Sigmoid colon (tissue), 7 donors: Measurements from ENCODE around the gene PRTFDC1. TPM values are rescaled to one million over a fixed set of nuclear protein-coding genes. Genes with fewer than 3 reads are reported as not detected.

Source experiments
- DNase-seq: peaks from one replicate; pipeline ENCODE4 v3.0.0-alpha.2; 2019
- H3K27ac ChIP-seq, 4 donors: fragments of 200-600 bp; sonication (generic); one replicate each; pipeline ENCODE4 v1.5.1; 2016 to 2019; ENCODE audit warnings: mild to moderate bottlenecking in 1 of 4
- H3K27me3 ChIP-seq, 3 donors: fragments of 200-600 bp; sonication (generic); one replicate each; pipeline ENCODE4 v1.5.1; 2019; ENCODE audit warnings: mild to moderate bottlenecking in 1 of 3
- H3K36me3 ChIP-seq, 4 donors: fragments of 200-600 bp; sonication (generic); one replicate each; pipeline ENCODE4 v1.5.1; 2016 to 2019
- H3K4me1 ChIP-seq, 4 donors: fragments of 200-600 bp; sonication (generic); one replicate each; pipeline ENCODE4 v1.5.1; 2017 to 2019
- H3K4me3 ChIP-seq, 4 donors: fragments of 200-600 bp; sonication (generic); one replicate each; pipeline ENCODE4 v1.5.1; 2017 to 2019; ENCODE audit warnings: mild to moderate bottlenecking in 2 of 4, moderate library complexity in 1 of 4
- H3K9me3 ChIP-seq, 4 donors: fragments of 200-600 bp in 3 of 4; sonication (generic) in 3 of 4; one replicate each; pipeline versions ENCODE4 v1.5.1 to v1.6.1; 2013 to 2019
- EP300 ChIP-seq, 4 donors: sonication (generic); formaldehyde crosslinking; IDR thresholded peaks; one replicate each; pipeline ENCODE4 v1.6.1; 2017; ENCODE audit warnings: antibody characterized with exemption in 4 of 4
- POLR2A ChIP-seq, 2 donors: fragments of 450-650 bp; IDR thresholded peaks; one replicate each; pipeline ENCODE4 v1.6.1; 2016; ENCODE audit warnings: antibody characterized with exemption in 2 of 2, mild to moderate bottlenecking in 2 of 2, moderate library complexity in 2 of 2
- POLR2AphosphoS5 ChIP-seq, 4 donors: sonication (generic); formaldehyde crosslinking; IDR thresholded peaks; one replicate each; pipeline ENCODE4 v1.6.1; 2017; ENCODE audit warnings: antibody characterized with exemption in 4 of 4
- WGBS, 2 donors: extraction: QIAGEN DNeasy Blood & Tissue Kit; methylation state at CpG; one replicate each; pipeline ENCODE4 v1.1.7; 2013; 5-methylcytosine and 5-hydroxymethylcytosine counted together
- intact Hi-C: fragments of 100-400 bp; cut with DNase I; formaldehyde crosslinking; loops from one replicate; pipeline ENCODE4 v1.15.1; 2023
- polyA plus RNA-seq, 3 donors: library from polyadenylated mRNA; stranded (reverse); fragments of 200-250 nt; gene quantifications; one replicate each; pipeline ENCODE4 v1.2.3, GENCODE V29; 2013
- total RNA-seq, 4 donors: library from RNA; depleted of rRNA; stranded (reverse); fragments of >200 nt; gene quantifications; one replicate each; pipeline ENCODE4 v1.1.0, GENCODE V29; 2016
- TF ChIP-seq, protein P1 (sequence below), 4 experiments: fragments of 450-650 bp in 3 of 4; fragments of 200-600 bp in 1 of 4; IDR thresholded peaks; one replicate each; pipeline ENCODE4 v1.5.1; 2016 to 2019; ENCODE audit warnings: antibody characterized with exemption in 4 of 4, mild to moderate bottlenecking in 3 of 4, moderate library complexity in 2 of 4
- donor health status: healthy with polysubstance abuse.
- donor health status: Bipolar disorder and iron deficiency.
- donor health status: healthy.

The PRTFDC1 gene
- total and polyA plus RNA-seq, 7 donors: 6.0 to 17.2 (median 9.6) TPM

GRCh38 chr10:24889639-24890038 is 62.8 kb downstream of the PRTFDC1 start:
- intact Hi-C loops: no loop called here

DNA sequence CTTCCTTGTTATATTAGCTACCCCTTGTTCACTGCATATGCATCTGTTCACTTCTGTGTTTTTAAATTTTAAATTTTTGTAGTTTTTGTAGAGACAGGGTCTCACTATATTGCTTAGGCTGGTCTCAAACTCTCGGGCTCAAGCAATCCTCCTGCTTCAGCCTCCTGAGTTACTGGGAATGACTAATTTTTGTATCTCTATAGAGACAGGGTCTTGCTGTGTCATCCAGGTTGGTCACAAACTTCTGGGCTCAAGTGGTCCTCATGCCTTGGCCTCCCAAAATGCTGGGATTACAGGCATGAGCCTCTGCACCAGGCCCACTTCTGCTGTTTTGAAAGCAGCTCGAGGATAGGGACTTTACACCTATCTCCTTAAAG is 64.6 kb downstream of the PRTFDC1 start:
- H3K4me1 ChIP-seq: peaks cover 0 to 9% (median 4%) of the 10 kb centered on the region in 4 donors
- H3K27me3 ChIP-seq: no peaks in the 10 kb centered on the region
- no peak for DNase-seq
- no peaks in the 10 kb centered on the region for H3K36me3 ChIP-seq
- TF ChIP-seq EP300 (IDR thresholded peaks at IDR 0.05) (no peak), POLR2AphosphoS5 (IDR thresholded peaks at IDR 0.05) (no peak), POLR2A (IDR thresholded peaks at IDR 0.05) (no peak)
- TF ChIP-seq, protein P1, sequence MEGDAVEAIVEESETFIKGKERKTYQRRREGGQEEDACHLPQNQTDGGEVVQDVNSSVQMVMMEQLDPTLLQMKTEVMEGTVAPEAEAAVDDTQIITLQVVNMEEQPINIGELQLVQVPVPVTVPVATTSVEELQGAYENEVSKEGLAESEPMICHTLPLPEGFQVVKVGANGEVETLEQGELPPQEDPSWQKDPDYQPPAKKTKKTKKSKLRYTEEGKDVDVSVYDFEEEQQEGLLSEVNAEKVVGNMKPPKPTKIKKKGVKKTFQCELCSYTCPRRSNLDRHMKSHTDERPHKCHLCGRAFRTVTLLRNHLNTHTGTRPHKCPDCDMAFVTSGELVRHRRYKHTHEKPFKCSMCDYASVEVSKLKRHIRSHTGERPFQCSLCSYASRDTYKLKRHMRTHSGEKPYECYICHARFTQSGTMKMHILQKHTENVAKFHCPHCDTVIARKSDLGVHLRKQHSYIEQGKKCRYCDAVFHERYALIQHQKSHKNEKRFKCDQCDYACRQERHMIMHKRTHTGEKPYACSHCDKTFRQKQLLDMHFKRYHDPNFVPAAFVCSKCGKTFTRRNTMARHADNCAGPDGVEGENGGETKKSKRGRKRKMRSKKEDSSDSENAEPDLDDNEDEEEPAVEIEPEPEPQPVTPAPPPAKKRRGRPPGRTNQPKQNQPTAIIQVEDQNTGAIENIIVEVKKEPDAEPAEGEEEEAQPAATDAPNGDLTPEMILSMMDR (IDR thresholded peaks at IDR 0.05): no peak
- 89 to 92% methylated on average over 2 of the region's 2 CpGs for WGBS, 2 donors
- no peak overlapping the region for H3K27ac ChIP-seq
- intact Hi-C loops: no loop called here
- H3K4me3 ChIP-seq: no peak overlapping the region
- no peaks in the 10 kb centered on the region for H3K9me3 ChIP-seq

More at GRCh38 chr10:24889639-24890038, 62.8 kb downstream of the PRTFDC1 start:
- no peak for DNase-seq
- H3K27me3 ChIP-seq: no peaks in the 10 kb centered on the region
- peaks cover 0 to 3% (median 1%) of the 10 kb centered on the region in 4 donors for H3K4me1 ChIP-seq
- 90 to 92% methylated on average over 1 of the region's 1 CpG for WGBS, 2 donors
- TF ChIP-seq POLR2AphosphoS5 (IDR thresholded peaks at IDR 0.05) (no peak), POLR2A (IDR thresholded peaks at IDR 0.05) (no peak), EP300 (IDR thresholded peaks at IDR 0.05) (no peak)
- TF ChIP-seq, protein P1 (IDR thresholded peaks at IDR 0.05): no peak
- H3K27ac ChIP-seq: no peak overlapping the region
- H3K36me3 ChIP-seq: no peaks in the 10 kb centered on the region
- H3K4me3 ChIP-seq: no peak overlapping the region
- no peaks in the 10 kb centered on the region for H3K9me3 ChIP-seq

DNA sequence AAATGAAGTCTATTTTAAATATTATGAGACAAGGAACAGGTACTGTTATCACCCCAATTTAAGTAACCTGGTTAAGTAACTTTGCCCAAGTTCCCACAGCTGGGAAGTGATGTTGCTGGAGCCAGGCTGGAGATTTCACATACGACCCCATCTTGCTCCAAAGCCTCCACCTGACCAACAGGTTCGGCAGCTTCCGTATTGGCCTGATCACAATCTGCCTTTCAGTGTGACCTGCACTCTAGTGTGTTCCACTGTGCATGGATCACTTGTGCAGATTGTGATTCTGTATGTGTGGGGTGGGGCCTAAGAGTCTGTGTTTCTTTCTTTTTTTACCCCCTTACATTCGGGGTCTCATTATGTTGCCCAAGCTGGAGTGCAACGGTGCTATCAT is 66.1 kb downstream of the PRTFDC1 start:
- intact Hi-C loops: no loop called here
- 32 to 62% methylated on average over 5 of the region's 5 CpGs for WGBS, 2 donors
- no peaks in the 10 kb centered on the region for H3K36me3 ChIP-seq

DNA sequence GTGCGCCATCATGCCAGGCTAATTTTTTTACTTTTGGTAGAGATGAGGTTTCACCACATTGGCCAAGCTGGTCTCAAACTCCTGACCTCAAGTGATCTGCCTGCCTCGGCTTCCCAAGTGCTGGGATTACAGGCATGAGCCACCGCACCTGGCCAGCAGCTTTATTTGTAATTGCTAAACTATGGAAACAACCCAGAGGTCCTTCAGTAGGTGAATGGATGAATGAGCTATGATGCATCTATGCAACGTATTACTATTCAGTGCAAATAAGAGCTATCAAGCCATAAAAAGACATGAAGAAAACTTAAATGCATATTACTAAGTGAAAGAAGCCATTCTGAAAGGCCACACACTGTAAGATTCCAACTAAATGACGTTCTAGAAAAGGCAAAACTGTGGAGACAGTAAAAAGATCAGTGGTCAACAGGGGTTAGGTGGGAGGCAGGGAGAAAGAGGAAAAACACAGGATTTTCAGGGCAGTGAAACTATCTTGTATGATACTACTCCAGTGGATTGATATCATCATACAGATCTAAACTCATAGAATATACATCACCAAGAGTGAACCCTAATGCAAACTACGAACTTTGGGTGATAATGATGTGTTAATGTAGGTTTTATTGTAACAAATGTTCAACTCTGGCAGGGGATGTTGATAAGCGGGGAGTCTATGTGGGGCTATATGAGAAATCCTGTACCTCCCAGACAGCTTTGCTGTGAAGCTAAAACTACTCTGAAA is 66.7 kb downstream of the PRTFDC1 start:
- Histone ChIP-seq H3K27ac (no peak overlapping the region), H3K4me3 (no peak overlapping the region), H3K9me3 (no peaks in the 10 kb centered on the region), H3K36me3 (no peaks in the 10 kb centered on the region), H3K27me3 (no peaks in the 10 kb centered on the region), H3K4me1 (peaks cover 0 to 9% (median 4%) of the 10 kb centered on the region in 4 donors)
- DNase-seq: no peak
- WGBS, 2 donors: 93% methylated on average over 7 of the region's 7 CpGs
- intact Hi-C loops: no loop called here
- no peak for TF ChIP-seq POLR2AphosphoS5 (IDR thresholded peaks at IDR 0.05)

More for the DNA sequence above, 66.1 kb downstream of the PRTFDC1 start:
- H3K27ac ChIP-seq: no peak overlapping the region
- no peak overlapping the region for H3K4me3 ChIP-seq
- peaks cover 0 to 9% (median 4%) of the 10 kb centered on the region in 4 donors for H3K4me1 ChIP-seq
- no peak for DNase-seq
- H3K9me3 ChIP-seq: no peaks in the 10 kb centered on the region
- no peak for TF ChIP-seq POLR2A (IDR thresholded peaks at IDR 0.05)
- TF ChIP-seq POLR2AphosphoS5 (IDR thresholded peaks at IDR 0.05): no peak
- TF ChIP-seq EP300 (IDR thresholded peaks at IDR 0.05): no peak
- TF ChIP-seq, protein P1 (IDR thresholded peaks at IDR 0.05): no peak
- no peaks in the 10 kb centered on the region for H3K27me3 ChIP-seq

DNA sequence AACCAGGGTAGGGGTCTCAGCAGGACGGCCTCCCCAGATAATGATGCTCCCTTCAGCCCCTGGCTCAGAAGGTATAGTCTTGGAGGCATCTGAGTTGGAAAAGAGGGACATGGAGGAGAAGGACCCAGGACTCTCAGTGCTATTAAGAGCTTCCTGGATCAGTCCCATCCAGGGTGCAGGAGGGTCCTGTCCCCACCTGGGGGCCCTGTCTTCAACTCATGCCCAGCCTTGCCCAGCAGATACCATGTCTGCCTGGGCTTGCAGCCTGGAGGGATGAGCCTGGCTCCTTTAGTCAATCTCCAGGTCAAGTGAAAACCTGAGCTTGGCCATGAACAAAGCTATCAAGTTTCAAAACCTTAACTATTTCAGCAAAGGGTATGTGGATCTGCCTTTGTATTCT is 67.6 kb downstream of the PRTFDC1 start:
- no peaks in the 10 kb centered on the region for H3K36me3 ChIP-seq
- DNase-seq: no peak
- 94 to 95% methylated on average over 1 of the region's 1 CpG for WGBS, 2 donors

More for the DNA sequence above, 67.6 kb downstream of the PRTFDC1 start:
- Histone ChIP-seq H3K9me3 (no peaks in the 10 kb centered on the region), H3K27me3 (no peaks in the 10 kb centered on the region), H3K27ac (no peak overlapping the region), H3K4me1 (peaks cover 0 to 9% (median 4%) of the 10 kb centered on the region in 4 donors), H3K4me3 (no peak overlapping the region)
- no peak for TF ChIP-seq POLR2AphosphoS5 (IDR thresholded peaks at IDR 0.05)
- intact Hi-C loops: no loop called here
